OCI-LY1 (cell line): ENCODE results near the gene CREB1.

Experiments
- CTCF ChIP-seq: fragments of 200-600 bp; sonication (generic), shearing (Covaris generic); IDR thresholded peaks from 2 replicates; pipeline ENCODE4 v1.5.1; 2017; ENCODE audit warnings: mild to moderate bottlenecking, antibody characterized with exemption, low read length, moderate library complexity, mixed read lengths
- EZH2 ChIP-seq: fragments of 200-600 bp; sonication (generic), shearing (Covaris generic); IDR thresholded peaks from 2 replicates; pipeline ENCODE4 v1.8.0; 2017; ENCODE audit warnings: borderline replicate concordance, mixed run types, mild to moderate bottlenecking, antibody characterized with exemption, low read length, moderate library complexity, mixed read lengths

GRCh38 chr2:207539470-207539869 lies 9.7 kb downstream of the CREB1 start:
- TF ChIP-seq CTCF (no peak), EZH2 (no peak)
